Stimulated activated CD4-positive, alpha-beta T cell treated with anti-CD3 and anti-CD28 coated beads, TNF-alpha, amount 100 ng/mL, for 1 hour (primary cell): Measurements from ENCODE around the gene PRDM16.
"Not testable (repeated sequence)": the region's sequence is repeated elsewhere in the genome, so short reads cannot be mapped to it uniquely, and the experiment has no call there.

Experiments used
- DNase-seq, 3 donors: peaks; one replicate each; pipeline ENCODE4 v3.0.0-alpha.2; 2020; ENCODE audit warnings: low read depth in 3 of 3, low spot score in 1 of 3

The PRDM16 gene

DNA sequence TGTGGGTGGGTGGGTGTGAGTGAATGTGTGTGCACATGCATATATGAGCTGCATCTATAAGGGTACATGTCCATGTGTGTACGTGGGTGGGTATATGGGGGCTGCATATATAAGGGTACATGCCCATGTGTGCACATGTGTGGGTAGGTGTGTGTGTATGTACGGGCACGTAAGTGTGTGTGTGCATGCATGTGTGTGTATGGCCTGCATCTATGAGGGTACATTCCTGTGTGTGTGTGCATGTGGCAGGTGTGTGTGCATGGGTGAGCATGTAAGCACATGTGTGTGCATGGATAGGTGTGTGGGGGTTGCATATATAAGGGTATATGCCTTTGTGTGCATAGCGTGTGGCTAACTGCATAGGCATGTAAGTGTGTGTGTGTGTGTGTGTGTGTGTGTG is 204.4 kb downstream of the PRDM16 start:
- no peak for DNase-seq

DNA sequence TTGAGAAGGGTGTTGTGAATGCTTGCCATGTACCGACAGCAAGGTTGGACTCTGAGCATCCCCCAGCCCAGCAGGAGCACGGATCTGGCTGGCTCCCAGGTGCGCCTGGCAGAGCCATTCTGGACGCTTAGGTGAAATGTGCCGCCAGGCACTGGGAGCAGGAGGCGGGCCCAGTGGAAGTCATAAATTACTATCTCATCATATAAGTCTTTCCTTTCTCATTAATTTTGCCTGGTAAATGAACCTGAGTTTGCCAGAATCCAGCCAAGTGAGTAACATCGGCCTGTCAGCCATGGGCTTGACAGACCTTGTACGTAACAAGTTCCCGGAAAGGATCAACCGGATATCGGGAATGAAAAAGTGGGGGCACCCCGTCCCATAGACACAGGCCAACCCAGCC is 206.0 kb downstream of the PRDM16 start:
- DNase-seq: no peak

DNA sequence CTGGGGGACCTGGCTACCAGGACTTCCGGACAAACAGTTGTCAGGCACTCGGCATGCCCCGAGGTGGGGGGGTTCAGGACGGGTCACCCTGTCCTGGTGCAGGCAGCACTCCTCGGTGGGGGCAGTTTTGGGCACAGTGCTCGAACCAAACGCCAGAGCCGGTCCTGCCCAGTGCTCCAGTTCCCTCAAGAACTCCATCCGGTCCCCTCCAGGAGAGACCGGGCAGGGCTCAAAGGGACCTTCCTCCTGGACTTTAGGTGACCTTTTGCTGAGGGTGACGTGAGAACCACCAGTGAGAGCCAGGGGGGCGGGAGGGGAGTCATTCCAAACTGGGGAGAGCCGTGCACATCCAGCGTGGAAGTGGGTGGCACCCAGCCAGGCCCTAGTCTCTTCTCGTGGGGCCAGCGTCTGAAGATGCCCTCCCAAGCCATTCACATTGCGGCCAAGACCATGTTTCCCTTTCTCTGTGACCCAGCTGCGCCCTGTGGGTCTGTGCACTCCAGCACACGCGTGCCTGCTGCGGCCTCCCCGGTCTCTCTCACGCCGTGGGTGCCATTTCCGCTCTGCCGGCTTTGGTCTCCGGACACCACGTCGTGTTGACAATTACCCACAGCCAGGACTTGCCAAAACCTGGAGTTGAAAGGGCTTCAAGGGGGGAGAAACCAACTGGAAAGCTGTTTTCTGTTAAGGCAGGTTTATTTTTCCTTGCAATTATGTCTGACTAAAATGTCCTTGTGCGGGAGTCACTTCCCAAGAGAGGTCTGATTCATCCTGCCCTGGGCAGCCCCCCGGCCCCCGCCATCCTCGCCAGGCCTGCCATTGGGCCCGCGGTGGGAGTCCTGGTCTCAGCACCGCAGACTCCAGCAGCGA is 206.7 kb downstream of the PRDM16 start:
- DNase-seq: no peak

DNA sequence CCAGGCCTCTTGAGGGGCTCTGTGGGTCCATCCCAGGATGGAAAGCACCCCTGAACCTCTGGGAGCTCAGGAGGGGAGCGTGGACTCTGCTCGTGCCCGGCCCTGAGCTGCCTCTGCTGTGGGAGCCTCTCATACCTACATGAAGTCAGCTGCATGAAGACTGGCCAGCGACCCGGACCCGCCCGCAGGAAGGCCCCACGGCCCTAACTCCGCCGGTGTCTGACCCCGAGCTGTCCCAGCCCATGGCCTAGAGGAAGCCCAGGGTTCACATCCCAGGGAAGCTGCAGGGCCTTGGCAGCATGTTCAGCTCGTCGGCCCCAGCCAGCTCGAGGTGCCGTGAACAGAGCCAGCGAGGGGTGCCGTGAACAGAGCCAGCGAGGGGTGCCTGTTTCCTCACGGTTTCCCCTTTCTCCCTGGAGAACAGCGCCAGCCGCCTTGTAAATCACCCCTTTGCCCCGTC is 207.4 kb downstream of the PRDM16 start:
- DNase-seq: no peak

GRCh38 chr1:3277011-3277471 is 208.0 kb downstream of the PRDM16 start:
- no peak for DNase-seq

- no peak for DNase-seq
These were observed 208.6 kb downstream of the PRDM16 start for GRCh38 chr1:3277623-3278022.

- DNase-seq: no peak
These were observed 209.6 kb downstream of the PRDM16 start for GRCh38 chr1:3278416-3279181.

DNA sequence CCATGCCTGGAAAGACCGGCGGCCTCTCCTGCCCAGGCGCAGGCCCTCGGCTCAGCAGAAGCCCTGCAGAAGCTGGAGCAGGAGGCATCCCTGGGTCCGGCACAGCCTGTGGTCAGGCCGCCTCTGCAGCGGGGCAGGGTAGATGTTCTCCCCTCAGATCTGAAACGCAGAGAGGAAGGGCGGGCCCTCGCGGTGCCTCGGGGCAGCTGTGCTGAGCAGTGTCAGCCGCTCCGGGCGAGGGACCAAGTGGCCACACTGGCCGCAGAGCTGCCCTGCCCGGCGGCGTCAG is 210.1 kb downstream of the PRDM16 start:
- DNase-seq: no peak

DNA sequence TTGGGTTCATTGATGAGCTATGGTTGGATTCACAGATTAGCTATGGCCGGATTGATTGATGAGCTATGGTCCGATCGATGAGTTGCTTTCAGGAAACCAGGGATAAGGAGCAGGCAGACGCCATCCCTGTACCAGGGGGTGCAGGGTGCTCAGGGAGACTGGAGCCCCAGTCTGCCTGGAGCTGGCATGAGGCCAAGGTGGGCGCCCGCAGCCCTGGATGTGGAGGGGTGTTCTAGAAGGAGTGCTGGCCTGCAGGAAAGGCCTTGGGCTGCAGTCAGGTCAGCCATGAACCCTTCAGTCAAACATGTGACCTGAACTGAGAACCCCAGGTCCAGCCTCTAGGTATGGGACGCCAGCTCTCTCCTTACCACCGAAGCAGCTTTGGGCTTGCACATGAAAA is 212.7 kb downstream of the PRDM16 start:
- DNase-seq: no peak

DNA sequence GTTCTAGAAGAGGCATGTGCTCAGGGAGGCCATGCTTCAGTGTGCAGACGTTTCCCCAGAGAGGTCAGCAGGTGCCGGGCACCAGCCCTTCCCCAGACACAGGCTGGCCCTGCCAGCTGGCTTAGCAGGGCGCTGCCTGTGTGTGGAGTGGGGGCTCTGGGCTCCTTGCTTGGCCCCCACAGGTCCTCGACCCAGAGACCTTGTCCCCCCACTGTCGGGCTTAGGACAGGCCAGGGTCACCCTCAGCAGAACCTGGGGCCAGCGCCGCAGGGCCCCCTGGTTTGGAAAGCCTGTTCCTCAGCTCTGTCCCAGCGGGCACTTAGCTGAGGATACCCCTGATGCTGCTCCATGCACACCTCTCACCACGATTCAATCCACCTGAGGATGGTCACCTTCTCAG is 213.2 kb downstream of the PRDM16 start:
- no peak for DNase-seq

DNA sequence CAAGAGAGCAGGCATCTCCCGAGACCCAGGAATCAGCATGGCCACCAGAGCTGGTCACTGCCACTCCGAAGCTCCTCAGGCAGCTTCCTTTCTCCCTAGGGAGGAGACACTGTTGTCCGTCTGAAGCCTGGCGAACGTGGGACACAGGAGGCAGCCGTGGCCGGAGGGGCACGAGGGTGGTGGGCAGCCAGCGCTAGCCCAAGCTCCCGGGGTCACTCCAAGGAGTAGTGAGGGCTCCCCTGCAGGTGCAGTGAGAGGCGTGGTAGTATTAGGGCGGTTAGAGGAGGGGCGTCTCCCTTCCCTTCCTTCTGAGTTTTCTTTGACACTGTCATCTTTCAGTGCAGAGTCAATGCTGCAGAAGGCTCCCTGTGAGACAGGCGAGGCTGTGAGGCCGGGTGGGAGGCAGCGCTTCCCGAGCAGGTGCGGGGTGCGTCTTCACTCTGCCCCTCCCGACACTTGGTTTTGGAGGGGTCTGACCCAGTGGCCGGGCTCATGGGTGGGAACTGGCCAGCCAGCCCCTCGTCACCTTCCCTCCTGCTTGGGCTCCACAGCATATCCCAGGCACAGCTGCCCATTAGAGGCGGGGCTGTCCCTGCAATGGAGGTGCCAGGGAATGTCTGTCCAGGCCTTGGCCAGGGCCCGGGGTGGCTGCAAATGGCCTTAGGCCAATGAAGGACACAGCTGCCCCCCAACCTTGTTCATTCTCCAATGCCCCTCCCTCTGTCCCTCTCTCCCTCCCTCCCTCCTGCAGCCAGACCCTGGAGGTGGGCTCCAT is 213.8 kb downstream of the PRDM16 start:
- no peak for DNase-seq

GRCh38 chr1:3283849-3284248 is 214.8 kb downstream of the PRDM16 start:
- no peak for DNase-seq

- no peak for DNase-seq
These were observed 215.7 kb downstream of the PRDM16 start for GRCh38 chr1:3284691-3285090.

GRCh38 chr1:3285106-3285740 is 216.2 kb downstream of the PRDM16 start:
- DNase-seq: no peak

GRCh38 chr1:3287095-3287494 is 218.1 kb downstream of the PRDM16 start:
- not testable (repeated sequence) for DNase-seq

DNA sequence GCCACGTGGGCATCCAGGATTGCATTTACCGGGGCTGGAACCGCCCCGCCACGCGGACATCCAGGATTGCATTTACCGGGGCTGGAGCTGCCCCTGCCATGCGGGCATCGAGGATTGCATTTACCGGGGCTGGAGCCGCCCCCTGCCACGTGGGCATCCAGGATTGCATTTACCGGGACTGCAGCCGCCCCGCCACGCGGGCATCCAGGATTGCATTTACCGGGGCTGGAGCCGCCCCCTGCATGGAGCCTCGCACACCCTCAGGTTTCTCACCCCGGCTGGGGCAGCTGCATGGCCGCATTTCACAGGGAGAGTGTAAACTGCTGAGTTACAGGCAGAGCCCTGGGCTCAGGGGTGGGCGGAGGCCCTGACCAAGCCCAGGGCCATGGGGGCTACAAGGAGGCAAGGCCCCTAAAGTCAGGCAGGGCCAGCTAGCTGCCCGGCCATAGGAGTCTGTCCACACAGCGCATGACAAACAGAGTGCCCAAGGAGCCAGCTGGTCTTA is 218.7 kb downstream of the PRDM16 start:
- no peak for DNase-seq

- no peak for DNase-seq
These were observed 220.5 kb downstream of the PRDM16 start for GRCh38 chr1:3289502-3289901.

DNA sequence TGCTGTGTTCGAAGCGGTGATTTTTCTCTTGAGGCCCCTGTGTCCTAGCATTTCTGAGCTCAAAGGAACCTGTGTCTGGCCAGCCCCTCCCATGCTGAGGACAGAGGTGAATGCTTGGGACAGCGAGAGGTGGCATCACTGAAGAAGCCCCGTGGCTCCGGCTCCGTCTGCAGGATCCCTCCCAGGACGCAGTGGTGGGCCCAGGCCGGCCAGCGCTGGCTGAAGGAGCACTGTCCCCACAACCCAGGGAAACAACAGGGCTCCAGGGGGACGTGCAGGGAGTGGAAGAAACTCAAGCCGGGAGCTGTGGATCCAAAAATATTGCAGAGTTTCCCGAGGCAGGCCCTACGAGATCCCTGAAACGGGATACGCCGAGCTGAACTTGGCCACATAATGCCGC is 221.4 kb downstream of the PRDM16 start:
- no peak for DNase-seq

- no peak for DNase-seq
These were observed 221.9 kb downstream of the PRDM16 start for GRCh38 chr1:3290915-3291314.

- no peak for DNase-seq
These were observed 223.2 kb downstream of the PRDM16 start for GRCh38 chr1:3292051-3292722.
